GM23248 (cell line): ENCODE results near the gene SYNGR3.

ENCODE experiments used
- EZH2 ChIP-seq: fragments of 200-600 bp; sonication (generic); IDR thresholded peaks from 2 replicates; pipeline ENCODE4 v1.6.1; 2018; ENCODE audit warnings: antibody characterized with exemption, mild to moderate bottlenecking; ENCODE audit not compliant: insufficient read depth, poor library complexity, severe bottlenecking
- EZH2phosphoT487 ChIP-seq: fragments of 200-600 bp; sonication (generic); IDR thresholded peaks from 2 replicates; pipeline ENCODE4 v1.6.1; 2018; ENCODE audit warnings: antibody characterized with exemption, moderate library complexity, mild to moderate bottlenecking, low read depth; ENCODE audit not compliant: insufficient read depth

- TF ChIP-seq EZH2, result no peak
- TF ChIP-seq EZH2phosphoT487, result no peak
These were observed 30.3 kb upstream of the SYNGR3 start, which contains the start of gene NDUFB10 for GRCh38 chr16:1959269-1960039.
